ENCODE measurements around the gene NPFFR1.

NPFFR1 gene

DNA sequence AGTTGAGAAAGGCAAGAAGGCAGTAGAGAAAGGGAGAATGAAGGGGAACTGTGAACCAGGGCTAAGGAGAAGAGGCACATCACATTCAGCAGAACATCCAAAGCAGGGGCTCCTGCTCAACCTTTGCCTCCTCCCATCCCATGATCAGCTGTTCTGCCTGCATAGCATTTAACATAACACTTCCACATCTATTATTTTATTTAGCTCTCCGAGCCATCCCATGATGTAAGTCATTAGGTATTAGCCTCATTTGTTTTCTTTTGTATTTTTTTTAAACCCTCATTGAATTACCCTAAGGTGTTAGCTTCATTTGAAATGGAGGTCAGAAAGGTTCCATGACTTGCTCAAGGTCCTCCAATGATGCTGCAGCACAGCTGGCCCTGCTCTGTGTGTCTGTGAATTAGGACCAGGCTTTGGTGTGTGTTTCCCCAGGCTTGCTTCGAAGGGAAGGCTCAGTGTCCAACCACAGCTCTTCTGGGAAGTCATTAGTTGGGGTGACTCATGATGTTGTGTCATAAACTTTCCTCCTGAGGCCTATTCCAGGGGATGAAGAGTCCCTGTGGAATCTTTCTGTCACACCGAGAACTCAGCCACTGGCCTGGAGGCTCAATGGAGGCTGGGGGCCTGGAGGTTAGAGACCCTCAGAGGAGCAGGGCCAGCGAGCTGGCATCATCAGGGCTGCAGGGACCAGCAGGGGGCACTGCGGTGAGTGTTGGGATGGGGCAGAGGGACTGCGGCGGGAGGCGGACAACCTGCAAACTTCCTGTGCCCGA, 16.5 kb downstream of the NPFFR1 start:
- in situ Hi-C loops (cut with MboI; ENCODE audit: low sequenced_read_pairs, unreplicated experiment), result no loop called here
- no peak for DNase-seq (ENCODE audit: low spot score)
- TF ChIP-seq, protein P1, sequence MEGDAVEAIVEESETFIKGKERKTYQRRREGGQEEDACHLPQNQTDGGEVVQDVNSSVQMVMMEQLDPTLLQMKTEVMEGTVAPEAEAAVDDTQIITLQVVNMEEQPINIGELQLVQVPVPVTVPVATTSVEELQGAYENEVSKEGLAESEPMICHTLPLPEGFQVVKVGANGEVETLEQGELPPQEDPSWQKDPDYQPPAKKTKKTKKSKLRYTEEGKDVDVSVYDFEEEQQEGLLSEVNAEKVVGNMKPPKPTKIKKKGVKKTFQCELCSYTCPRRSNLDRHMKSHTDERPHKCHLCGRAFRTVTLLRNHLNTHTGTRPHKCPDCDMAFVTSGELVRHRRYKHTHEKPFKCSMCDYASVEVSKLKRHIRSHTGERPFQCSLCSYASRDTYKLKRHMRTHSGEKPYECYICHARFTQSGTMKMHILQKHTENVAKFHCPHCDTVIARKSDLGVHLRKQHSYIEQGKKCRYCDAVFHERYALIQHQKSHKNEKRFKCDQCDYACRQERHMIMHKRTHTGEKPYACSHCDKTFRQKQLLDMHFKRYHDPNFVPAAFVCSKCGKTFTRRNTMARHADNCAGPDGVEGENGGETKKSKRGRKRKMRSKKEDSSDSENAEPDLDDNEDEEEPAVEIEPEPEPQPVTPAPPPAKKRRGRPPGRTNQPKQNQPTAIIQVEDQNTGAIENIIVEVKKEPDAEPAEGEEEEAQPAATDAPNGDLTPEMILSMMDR (IDR thresholded peaks at IDR 0.05; ENCODE audit: borderline replicate concordance, control extremely low read depth, extremely low read depth, insufficient read depth, missing control alignments), result peak; percentile 56

- TF ChIP-seq, protein P1 (IDR thresholded peaks at IDR 0.05; ENCODE audit: borderline replicate concordance, control extremely low read depth, extremely low read depth, insufficient read depth, missing control alignments), result no peak
- in situ Hi-C loops (cut with MboI; ENCODE audit: low sequenced_read_pairs, unreplicated experiment), result no loop called here
Measured at GRCh38 chr10:70266701-70267100, 17.1 kb downstream of the NPFFR1 start.

DNA sequence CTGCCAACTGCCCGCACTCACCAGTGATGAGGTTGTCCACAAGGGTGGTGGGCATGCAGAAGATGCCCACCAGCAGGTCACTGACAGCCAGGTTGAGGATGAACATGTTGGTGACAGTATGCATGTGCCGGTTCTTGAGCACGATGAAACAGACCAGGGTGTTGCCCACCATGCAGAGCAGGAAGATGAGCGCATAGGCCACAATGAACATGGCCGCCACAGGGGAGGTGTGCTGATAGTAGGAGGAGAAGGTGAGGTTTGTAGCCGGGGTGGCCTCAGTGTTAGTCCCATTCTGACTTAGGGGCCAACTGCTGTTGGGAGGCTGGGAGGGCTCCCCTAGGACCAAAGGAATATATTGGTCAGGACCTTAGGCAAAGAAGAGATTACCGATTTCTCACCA, 17.7 kb downstream of the NPFFR1 start:
- in situ Hi-C loops (cut with MboI; ENCODE audit: low sequenced_read_pairs, unreplicated experiment), result no loop called here
- no peak for DNase-seq (ENCODE audit: low spot score)
- TF ChIP-seq, protein P1 (IDR thresholded peaks at IDR 0.05; ENCODE audit: borderline replicate concordance, control extremely low read depth, extremely low read depth, insufficient read depth, missing control alignments), result no peak

More at GRCh38 chr10:70266701-70267100, 17.1 kb downstream of the NPFFR1 start:
- DNase-seq (ENCODE audit: low spot score), result no peak

- DNase-seq (ENCODE audit: low spot score), result peak; percentile 68
- in situ Hi-C loops (cut with MboI; ENCODE audit: low sequenced_read_pairs, unreplicated experiment), result no loop called here
- TF ChIP-seq, protein P1 (IDR thresholded peaks at IDR 0.05; ENCODE audit: borderline replicate concordance, control extremely low read depth, extremely low read depth, insufficient read depth, missing control alignments), result peak; percentile 31
Measured at GRCh38 chr10:70265032-70265689, 18.6 kb downstream of the NPFFR1 start.

DNA sequence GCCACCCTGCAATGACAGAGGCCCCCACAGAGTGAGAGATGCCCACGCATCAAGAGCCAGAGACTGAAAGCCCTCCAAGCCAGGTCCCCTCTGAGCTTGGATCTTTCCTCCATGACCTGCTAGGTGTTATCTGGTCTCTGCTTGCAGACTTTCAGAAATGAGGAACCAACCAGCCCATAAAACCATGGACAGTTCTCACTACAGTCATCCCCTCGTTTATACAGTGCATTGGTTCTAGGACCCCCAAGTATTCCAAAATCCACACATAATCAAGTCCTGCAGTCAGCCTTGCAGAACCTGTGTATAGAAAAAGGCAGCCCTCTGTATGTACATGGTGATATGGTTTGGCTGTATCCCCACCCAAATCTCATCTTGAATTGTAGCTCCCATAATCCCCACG, 23.1 kb downstream of the NPFFR1 start:
- in situ Hi-C loops (cut with MboI; ENCODE audit: low sequenced_read_pairs, unreplicated experiment), result no loop called here
- DNase-seq (ENCODE audit: low spot score), result no peak
- TF ChIP-seq, protein P1 (IDR thresholded peaks at IDR 0.05; ENCODE audit: borderline replicate concordance, control extremely low read depth, extremely low read depth, insufficient read depth, missing control alignments), result no peak

GRCh38 chr10:70260259-70260658, 23.5 kb downstream of the NPFFR1 start:
- no peak for DNase-seq (ENCODE audit: low spot score)
- TF ChIP-seq, protein P1 (IDR thresholded peaks at IDR 0.05; ENCODE audit: borderline replicate concordance, control extremely low read depth, extremely low read depth, insufficient read depth, missing control alignments), result no peak
- in situ Hi-C loops (cut with MboI; ENCODE audit: low sequenced_read_pairs, unreplicated experiment), result no loop called here
